ENCODE results near the gene CDCA4.

GRCh38 chr14:105045710-105046326 lies 24.9 kb upstream of the CDCA4 start:
- TF ChIP-seq CTCF (IDR thresholded peaks at IDR 0.05; ENCODE audit: insufficient read depth, low read length, poor library complexity, severe bottlenecking) (peak; percentile 99), EZH2phosphoT487 (conservative IDR thresholded peaks at IDR 0.05; ENCODE audit: low read length) (no peak)
